SK-N-SH (cell line): ENCODE measurements around the gene PARVG. TPM values are rescaled to one million over a fixed set of nuclear protein-coding genes. Genes with fewer than 3 reads are reported as not detected.

ENCODE experiments used
- CTCF ChIA-PET: fragments of 300-600, 350-600 bp; formaldehyde crosslinking; extraction: SDS; loops from one replicate; lab custom pipeline; 2021; lab: Yijun Ruan, JAX
- POLR2A ChIA-PET: fragments of 350-600 bp; sonication (Branson Sonifier 250); formaldehyde crosslinking; extraction: SDS; loops from one replicate; lab custom pipeline; 2020; ENCODE audit warnings: antibody characterized with exemption, inconsistent platforms; lab: Yijun Ruan, JAX
- DNase-seq: peaks from one replicate; pipeline ENCODE4 v3.0.0; 2012
- H2AFZ ChIP-seq: fragments of 200-600 bp; sonication (generic); 2 replicates; pipeline ENCODE4 v1.8.1; 2016; ENCODE audit warnings: antibody characterized with exemption, mild to moderate bottlenecking, low read depth
- H3F3A ChIP-seq: fragments of 200-600 bp; sonication (generic); replicated peaks from 2 replicates; pipeline ENCODE3; 2016; ENCODE audit warnings: antibody characterized with exemption, mild to moderate bottlenecking; ENCODE audit not compliant: insufficient read depth
- H3K27ac ChIP-seq, 2 experiments: fragments of 200-500 bp in 1 of 2; fragments of 200-600 bp in 1 of 2; sonication (Bioruptor generic) in 1 of 2; sonication (generic), shearing (Covaris generic) in 1 of 2; 2 replicates each; pipeline versions ENCODE4 v1.5.1 to v1.6.1; 2014 to 2016; ENCODE audit warnings: low read depth in 2 of 2, inconsistent platforms in 1 of 2, low read length in 1 of 2, mild to moderate bottlenecking in 1 of 2, mixed read lengths in 1 of 2
- H3K27me3 ChIP-seq: fragments of 200-600 bp; sonication (generic), shearing (Covaris generic); 2 replicates; pipeline ENCODE4 v1.6.1; 2016; ENCODE audit warnings: mixed run types; ENCODE audit not compliant: insufficient read depth
- H3K36me3 ChIP-seq, 2 experiments: fragments of 200-500 bp in 1 of 2; fragments of 200-600 bp in 1 of 2; sonication (Bioruptor generic) in 1 of 2; sonication (generic) in 1 of 2; replicated peaks in 1 of 2; 2 replicates each; pipeline versions ENCODE3 to v1.5.1; 2014 to 2016; ENCODE audit warnings: low read length in 1 of 2, mild to moderate bottlenecking in 1 of 2; ENCODE audit not compliant: insufficient read depth in 2 of 2, control insufficient read depth in 1 of 2
- H3K4me1 ChIP-seq, 2 experiments: fragments of 200-500 bp in 1 of 2; fragments of 200-600 bp in 1 of 2; sonication (Bioruptor generic) in 1 of 2; sonication (generic), shearing (Covaris generic) in 1 of 2; 2 replicates each; pipeline versions ENCODE4 v1.5.1 to v1.6.1; 2014 to 2016; ENCODE audit warnings: low read depth in 1 of 2, low read length in 1 of 2, mixed run types in 1 of 2; ENCODE audit not compliant: insufficient read depth in 2 of 2, control insufficient read depth in 1 of 2
- H3K4me2 ChIP-seq: fragments of 200-600 bp; sonication (generic), shearing (Covaris generic); 2 replicates; pipeline ENCODE4 v1.6.1; 2017; ENCODE audit warnings: mixed run types
- H3K4me3 ChIP-seq, 2 experiments: fragments of 200-500 bp in 1 of 2; fragments of 200-600 bp in 1 of 2; sonication (Bioruptor generic) in 1 of 2; sonication (generic), shearing (Covaris generic) in 1 of 2; 2 replicates each; pipeline versions ENCODE4 v1.5.1 to v1.8.1; 2014 to 2016; ENCODE audit warnings: low read depth in 2 of 2, inconsistent platforms in 1 of 2, low read length in 1 of 2, mild to moderate bottlenecking in 1 of 2, mixed read lengths in 1 of 2, moderate library complexity in 1 of 2
- H3K79me2 ChIP-seq: fragments of 200-600 bp; sonication (generic); 2 replicates; pipeline ENCODE4 v1.8.1; 2017; ENCODE audit warnings: mild to moderate bottlenecking; ENCODE audit not compliant: insufficient read depth
- H3K9ac ChIP-seq: fragments of 200-600 bp; sonication (generic); 2 replicates; pipeline ENCODE4 v1.6.1; 2017; ENCODE audit warnings: mixed run types
- H3K9me2 ChIP-seq: fragments of 200-600 bp; sonication (generic); 2 replicates; pipeline ENCODE4 v1.6.1; 2017; ENCODE audit warnings: mixed run types
- H3K9me3 ChIP-seq: fragments of 200-600 bp; sonication (generic); 2 replicates; pipeline ENCODE4 v1.6.1; 2017; ENCODE audit warnings: mixed run types, mild to moderate bottlenecking, moderate library complexity
- H4K20me1 ChIP-seq: fragments of 200-600 bp; sonication (generic); 2 replicates; pipeline ENCODE4 v1.6.1; 2017; ENCODE audit warnings: mild to moderate bottlenecking, mixed run types; ENCODE audit not compliant: insufficient read depth
- ELF1 ChIP-seq: IDR thresholded peaks from 2 replicates; pipeline ENCODE4 v1.4.0; 2012
- EZH2phosphoT487 ChIP-seq: fragments of 200-600 bp; sonication (generic); IDR thresholded peaks from 2 replicates; pipeline ENCODE4 v1.6.1; 2017; ENCODE audit warnings: low read depth, mixed run types, mild to moderate bottlenecking, antibody characterized with exemption, moderate library complexity, borderline replicate concordance
- FOSL2 ChIP-seq: IDR thresholded peaks from 2 replicates; pipeline ENCODE4 v1.4.0; 2012; ENCODE audit warnings: low read depth, mild to moderate bottlenecking, moderate library complexity, borderline replicate concordance
- GABPA ChIP-seq: IDR thresholded peaks from 2 replicates; pipeline ENCODE4 v1.4.0; 2012; ENCODE audit warnings: low read depth, mild to moderate bottlenecking
- GATA2 ChIP-seq: sonication (generic); formaldehyde crosslinking; IDR thresholded peaks from 2 replicates; pipeline ENCODE4 v1.5.0; 2020; ENCODE audit warnings: mild to moderate bottlenecking, missing genetic modification reagents
- MEF2A ChIP-seq: IDR thresholded peaks from 2 replicates; pipeline ENCODE4 v1.4.0; 2012; ENCODE audit warnings: low read depth, borderline replicate concordance
- MXI1 ChIP-seq: IDR thresholded peaks from 2 replicates; pipeline ENCODE4 v1.6.1; 2012; ENCODE audit warnings: mild to moderate bottlenecking, low read depth, low read length, improper control_type of control experiment
- NRF1 ChIP-seq: IDR thresholded peaks from 2 replicates; pipeline ENCODE4 v1.6.1; 2012; ENCODE audit warnings: low read depth, mild to moderate bottlenecking, low read length
- POLR2AphosphoS5 ChIP-seq: IDR thresholded peaks from 2 replicates; pipeline ENCODE4 v1.6.1; 2012; ENCODE audit warnings: low read depth, low read length
- RFX5 ChIP-seq: IDR thresholded peaks from 2 replicates; pipeline ENCODE4 v1.6.1; 2012; ENCODE audit warnings: mild to moderate bottlenecking, improper control_type of control experiment, low read length
- SIN3A ChIP-seq: IDR thresholded peaks from 2 replicates; pipeline ENCODE4 v1.6.1; 2012; ENCODE audit warnings: low read depth, mild to moderate bottlenecking, low read length, moderate library complexity, borderline replicate concordance
- TCF12 ChIP-seq: IDR thresholded peaks from 2 replicates; pipeline ENCODE4 v1.4.0; 2012
- TEAD4 ChIP-seq: IDR thresholded peaks from 2 replicates; pipeline ENCODE4 v1.4.0; 2012; ENCODE audit warnings: mild to moderate bottlenecking, borderline replicate concordance; ENCODE audit not compliant: insufficient read depth
- USF1 ChIP-seq: IDR thresholded peaks from 2 replicates; pipeline ENCODE4 v1.4.0; 2012; ENCODE audit warnings: low read depth, borderline replicate concordance
- USF2 ChIP-seq: fragments of 150-350 bp; IDR thresholded peaks from 2 replicates; pipeline ENCODE4 v1.6.1; 2017; ENCODE audit warnings: antibody characterized with exemption, low read length, low read depth, borderline replicate concordance
- YY1 ChIP-seq: IDR thresholded peaks from 2 replicates; pipeline ENCODE4 v1.4.0; 2012; ENCODE audit warnings: low read depth, mild to moderate bottlenecking
- ZBTB33 ChIP-seq: IDR thresholded peaks from 2 replicates; pipeline ENCODE4 v1.4.0; 2012; ENCODE audit warnings: low read depth, borderline replicate concordance
- WGBS: methylation state at CpG from one replicate; pipeline ENCODE4 v1.1.6; 2017; ENCODE audit warnings: low lambda C conversion rate; 5-methylcytosine and 5-hydroxymethylcytosine counted together
- polyA plus RNA-seq, 3 experiments: library from polyadenylated mRNA; depleted of rRNA; stranded (reverse); fragments of >200 nt; gene quantifications; 2 replicates each; pipeline ENCODE4 v1.2.3, GENCODE V29; 2012
- TF ChIP-seq, protein P1 (sequence below): fragments of 150-350 bp; IDR thresholded peaks from 2 replicates; pipeline ENCODE4 v1.6.1; 2016; ENCODE audit warnings: mild to moderate bottlenecking, low read depth, low read length

Gene PARVG
- polyA plus RNA-seq, 1 of the 3 experiments (the other 2 are of a cell fraction), result 0.05 TPM

DNA sequence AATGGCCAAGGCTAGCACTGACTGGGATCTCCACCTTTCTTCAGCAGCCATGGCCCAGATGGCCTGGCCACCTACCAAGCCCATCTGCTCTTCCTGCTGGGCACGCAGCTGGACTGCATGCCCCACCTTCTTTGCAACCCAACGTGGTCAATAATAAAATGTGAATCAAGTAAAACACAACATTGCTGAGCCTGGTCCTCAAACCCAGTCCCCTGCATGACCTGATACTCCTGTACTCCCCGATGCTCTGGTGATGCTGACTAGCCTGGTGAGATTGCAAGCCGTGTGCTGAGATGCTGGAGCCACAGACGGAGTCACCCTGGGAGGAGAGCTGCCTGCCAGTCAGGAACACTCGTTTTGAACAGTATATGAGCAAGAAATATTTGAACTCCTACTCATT, 34.0 kb downstream of the PARVG start:
- Histone ChIP-seq H3K79me2 (no peaks in the 10 kb centered on the region), H3K4me1 (no peaks in the 10 kb centered on the region; a peak in 1 of 4 replicates), H2AFZ (no peak overlapping the region), H3K27me3 (no peaks in the 10 kb centered on the region; the same call in 1 of the 2 replicates), H3K4me3 (no peak overlapping the region), H3K9me2 (no peaks in the 10 kb centered on the region), H3F3A (no peaks in the 10 kb centered on the region), H3K9ac (no peak overlapping the region), H3K9me3 (no peaks in the 10 kb centered on the region), H3K36me3 (no peaks in the 10 kb centered on the region), H3K4me2 (no peak overlapping the region), H3K27ac (no peak overlapping the region), H4K20me1 (no peaks in the 10 kb centered on the region)
- ChIA-PET POLR2A (no interaction called here), CTCF (interaction anchor here (0.6 kb wide), 1 partner anchor 102 kb away, joined by 3 read pairs; no protein-coding TSS in a partner anchor)
- WGBS, result 29% methylated on average over 4 of the region's 6 CpGs
- no peak for DNase-seq
- TF ChIP-seq TCF12 (no peak), SIN3A (no peak), USF1 (no peak), ELF1 (no peak), MEF2A (no peak), MXI1 (no peak), EZH2phosphoT487 (no peak), GABPA (no peak), ZBTB33 (no peak), NRF1 (no peak), YY1 (no peak), USF2 (no peak), FOSL2 (no peak), RFX5 (no peak), GATA2 (CRISPR knock-in tag) (no peak), TEAD4 (no peak), POLR2AphosphoS5 (no peak)
- TF ChIP-seq, protein P1, sequence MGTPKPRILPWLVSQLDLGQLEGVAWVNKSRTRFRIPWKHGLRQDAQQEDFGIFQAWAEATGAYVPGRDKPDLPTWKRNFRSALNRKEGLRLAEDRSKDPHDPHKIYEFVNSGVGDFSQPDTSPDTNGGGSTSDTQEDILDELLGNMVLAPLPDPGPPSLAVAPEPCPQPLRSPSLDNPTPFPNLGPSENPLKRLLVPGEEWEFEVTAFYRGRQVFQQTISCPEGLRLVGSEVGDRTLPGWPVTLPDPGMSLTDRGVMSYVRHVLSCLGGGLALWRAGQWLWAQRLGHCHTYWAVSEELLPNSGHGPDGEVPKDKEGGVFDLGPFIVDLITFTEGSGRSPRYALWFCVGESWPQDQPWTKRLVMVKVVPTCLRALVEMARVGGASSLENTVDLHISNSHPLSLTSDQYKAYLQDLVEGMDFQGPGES, result no peak
